Lower leg skin (tissue), 4 donors: Measurements from ENCODE around the gene CFAP43. TPM values are rescaled to one million over a fixed set of nuclear protein-coding genes. Genes with fewer than 3 reads are reported as not detected.

Source experiments
- DNase-seq, 2 donors: peaks; one replicate each; pipeline ENCODE4 v3.0.0-alpha.2; 2019; ENCODE audit warnings: low spot score in 2 of 2
- H3K4me3 ChIP-seq: fragments of 200-600 bp; sonication (generic); 2 replicates; pipeline ENCODE4 v1.5.1; 2017; ENCODE audit warnings: mild to moderate bottlenecking, low read depth; ENCODE audit not compliant: poor library complexity, severe bottlenecking
- CTCF ChIP-seq, 3 donors: fragments of 450-650 bp; IDR thresholded peaks; one replicate each; pipeline ENCODE4 v1.5.1; 2016; ENCODE audit warnings: antibody characterized with exemption in 3 of 3, mild to moderate bottlenecking in 3 of 3, moderate library complexity in 2 of 3
- POLR2A ChIP-seq, 2 donors: fragments of 450-650 bp; IDR thresholded peaks; one replicate each; pipeline ENCODE4 v1.6.1; 2016 to 2017; ENCODE audit warnings: antibody characterized with exemption in 2 of 2, mild to moderate bottlenecking in 1 of 2, moderate library complexity in 1 of 2
- WGBS, 2 donors: methylation state at CpG; one replicate each; pipeline ENCODE4 v1.1.5; 2018; 5-methylcytosine and 5-hydroxymethylcytosine counted together
- intact Hi-C: fragments of 100-400 bp; cut with DNase I; formaldehyde crosslinking; loops from one replicate; pipeline ENCODE4 v1.15.0; 2023; ENCODE audit warnings: low total_unique reads
- total RNA-seq, 4 donors: library from RNA; depleted of rRNA; stranded (reverse); fragments of >200 nt; gene quantifications; one replicate each; pipeline ENCODE4 v1.1.0, GENCODE V29; 2016

The CFAP43 gene
- total RNA-seq, 4 donors from 2014 or later, result 0.19 to 1.6 (median 0.50) TPM

DNA sequence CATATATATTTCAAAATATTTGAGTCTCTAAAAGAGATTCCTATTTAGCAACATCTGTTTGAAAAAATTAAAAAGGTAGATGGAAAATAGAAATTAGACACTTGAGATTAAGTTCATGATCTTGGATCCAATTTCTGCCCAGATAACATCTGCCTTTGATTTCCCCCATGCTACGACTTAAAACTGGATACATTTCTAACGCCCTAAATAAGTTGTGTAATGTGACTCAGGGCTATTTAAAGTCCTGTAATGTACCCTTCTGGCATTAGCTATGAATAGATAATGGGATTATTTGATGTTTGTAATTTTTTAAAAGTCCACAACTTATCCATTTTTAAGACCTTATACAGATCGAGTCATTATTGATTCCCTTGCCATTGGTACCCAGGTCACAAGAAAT lies 23.4 kb downstream of the CFAP43 start:
- WGBS, 2 donors, result 33 to 36% methylated on average over 3 of the region's 3 CpGs
- no peak overlapping the region for H3K4me3 ChIP-seq
- TF ChIP-seq POLR2A (IDR thresholded peaks at IDR 0.05) (no peak), CTCF (IDR thresholded peaks at IDR 0.05) (no peak)
- intact Hi-C loops, result loop anchor here (5.0 kb wide), 1 partner anchor 321 kb away; no protein-coding TSS in a partner anchor
- DNase-seq, result no peak

DNA sequence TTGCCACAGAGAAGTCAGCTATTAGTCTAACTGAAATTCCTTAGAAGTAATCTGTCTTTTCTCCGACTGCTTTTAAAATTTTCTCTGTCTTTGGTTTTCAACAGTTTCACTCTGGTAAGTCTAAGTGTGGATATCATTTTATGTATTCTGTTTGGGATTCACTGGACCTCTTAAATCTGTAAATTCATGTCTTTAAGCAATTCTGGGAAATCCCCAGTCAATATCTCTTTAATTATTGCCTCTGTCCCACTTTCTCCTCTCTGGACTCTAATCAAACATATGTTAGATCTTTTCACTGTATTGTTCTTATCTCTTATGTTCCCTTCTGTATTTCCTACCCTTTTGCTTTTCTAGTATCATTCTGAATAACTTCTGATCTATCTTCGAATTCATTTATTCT lies 29.9 kb downstream of the CFAP43 start:
- H3K4me3 ChIP-seq, result no peak overlapping the region
- intact Hi-C loops, result no loop called here
- no peak for DNase-seq
- 93 to 94% methylated on average over 2 of the region's 2 CpGs for whole genome bisulfite sequencing, 2 donors
- TF ChIP-seq CTCF (IDR thresholded peaks at IDR 0.05), result no peak
- TF ChIP-seq POLR2A (IDR thresholded peaks at IDR 0.05), result no peak

DNA sequence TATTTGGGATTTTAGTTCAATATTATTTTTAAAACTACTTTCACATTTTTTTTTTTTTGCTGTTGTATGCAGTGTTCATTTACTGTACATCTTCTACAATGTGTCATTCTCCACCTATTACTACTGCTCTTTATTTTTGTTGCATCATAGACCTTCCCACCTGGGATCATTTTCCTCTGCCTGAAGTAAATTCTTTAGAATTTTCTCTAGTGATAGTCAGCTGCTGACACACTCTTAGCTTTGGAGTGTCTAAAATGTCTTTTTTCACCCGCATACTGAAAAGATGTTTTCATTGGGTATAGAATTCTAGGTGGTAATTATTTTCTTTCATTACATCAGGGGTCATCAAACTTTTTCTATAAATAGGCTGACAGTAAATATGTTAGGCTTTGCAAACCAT lies 30.5 kb downstream of the CFAP43 start:
- 83 to 86% methylated on average over 1 of the region's 1 CpG for WGBS, 2 donors
- H3K4me3 ChIP-seq, result no peak overlapping the region
- intact Hi-C loops, result no loop called here
- DNase-seq, result no peak
- TF ChIP-seq POLR2A (IDR thresholded peaks at IDR 0.05), result no peak
- TF ChIP-seq CTCF (IDR thresholded peaks at IDR 0.05), result no peak

GRCh38 chr10:104199567-104199966 lies 32.6 kb downstream of the CFAP43 start:
- 89 to 94% methylated on average over 2 of the region's 2 CpGs for WGBS, 2 donors
- TF ChIP-seq POLR2A (IDR thresholded peaks at IDR 0.05) (no peak), CTCF (IDR thresholded peaks at IDR 0.05) (no peak)
- no peak overlapping the region for H3K4me3 ChIP-seq
- no peak for DNase-seq
- intact Hi-C loops, result no loop called here

DNA sequence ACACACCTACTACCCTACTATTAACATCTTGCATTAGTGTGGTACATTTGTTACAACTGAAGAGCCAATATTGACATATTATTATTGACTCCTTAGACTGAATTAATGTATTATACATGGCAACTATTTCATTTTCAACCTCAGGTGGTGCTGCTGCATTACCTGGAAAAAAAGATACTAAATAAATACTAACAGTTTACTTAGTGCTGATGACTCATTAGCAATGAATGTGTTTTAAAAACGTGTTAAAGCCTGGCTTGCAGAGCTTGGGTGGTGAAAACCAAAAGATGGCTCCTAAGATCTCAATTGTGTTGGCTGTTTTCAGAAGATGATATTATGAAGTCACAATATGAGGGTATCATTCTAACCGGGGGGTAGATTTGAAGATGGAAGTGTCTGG lies 34.8 kb downstream of the CFAP43 start:
- DNase-seq, result no peak
- H3K4me3 ChIP-seq, result no peak overlapping the region
- TF ChIP-seq POLR2A (IDR thresholded peaks at IDR 0.05), result no peak
- intact Hi-C loops, result no loop called here
- WGBS, 2 donors, result 51 to 55% methylated on average over 2 of the region's 2 CpGs

DNA sequence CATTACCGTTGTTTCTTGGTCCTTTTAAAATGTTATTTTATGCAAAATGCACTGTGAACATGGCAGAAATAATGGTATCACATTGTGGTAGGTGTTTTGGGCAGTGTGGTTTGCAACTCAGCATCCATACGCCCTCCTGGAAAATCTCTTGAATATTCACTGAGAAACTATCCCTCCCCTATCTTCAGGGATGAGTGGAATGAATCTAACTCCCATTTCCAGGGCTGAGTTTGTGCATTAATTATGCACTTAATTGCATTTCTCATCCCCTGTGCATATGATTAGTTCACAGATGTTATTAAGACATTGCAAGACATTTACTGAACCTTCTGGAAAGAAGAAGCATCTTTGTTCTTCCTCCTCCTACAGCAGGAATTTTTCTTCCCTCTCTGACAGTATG lies 36.5 kb downstream of the CFAP43 start:
- intact Hi-C loops, result no loop called here
- 78 to 87% methylated on average over 2 of the region's 2 CpGs for WGBS, 2 donors

More for the DNA sequence above, 36.5 kb downstream of the CFAP43 start:
- no peak overlapping the region for H3K4me3 ChIP-seq
- TF ChIP-seq CTCF (IDR thresholded peaks at IDR 0.05), result no peak
- no peak for TF ChIP-seq POLR2A (IDR thresholded peaks at IDR 0.05)
- no peak for DNase-seq
